ENCODE results near the gene PHB1.
"Not testable (repeated sequence)": the region's sequence is repeated elsewhere in the genome, so short reads cannot be mapped to it uniquely, and the experiment has no call there.

PHB1 gene

GRCh38 chr17:49439673-49440571, 25.2 kb upstream of the PHB1 start:
- no peak for DNase-seq (ENCODE audit: low read depth)

GRCh38 chr17:49439305-49439672, 24.6 kb upstream of the PHB1 start:
- DNase-seq (ENCODE audit: low read depth): no peak

GRCh38 chr17:49438436-49439278, 24.0 kb upstream of the PHB1 start:
- DNase-seq (ENCODE audit: low read depth): no peak

GRCh38 chr17:49437696-49438435, 23.2 kb upstream of the PHB1 start:
- no peak for DNase-seq (ENCODE audit: low read depth)

- DNase-seq (ENCODE audit: low read depth): no peak
These were observed 21.5 kb upstream of the PHB1 start for GRCh38 chr17:49436174-49436573.

- no peak for DNase-seq (ENCODE audit: low read depth)
These were observed 21.0 kb upstream of the PHB1 start for GRCh38 chr17:49435671-49436029.

GRCh38 chr17:49434821-49435670, 20.4 kb upstream of the PHB1 start:
- DNase-seq (ENCODE audit: low read depth): peak; percentile 9

GRCh38 chr17:49433000-49433694, 18.5 kb upstream of the PHB1 start:
- DNase-seq (ENCODE audit: low read depth): no peak

- no peak for DNase-seq (ENCODE audit: low read depth)
These were observed 17.1 kb upstream of the PHB1 start for GRCh38 chr17:49431743-49432142.

- DNase-seq (ENCODE audit: low read depth): no peak
These were observed 10.3 kb upstream of the PHB1 start for GRCh38 chr17:49425004-49425286.

GRCh38 chr17:49424276-49425003, 9.8 kb upstream of the PHB1 start:
- not testable (repeated sequence) for DNase-seq (ENCODE audit: low read depth)

- no peak for DNase-seq (ENCODE audit: low read depth)
These were observed 8.0 kb upstream of the PHB1 start for GRCh38 chr17:49422714-49423113.

GRCh38 chr17:49419761-49420160, 5.1 kb upstream of the PHB1 start:
- not testable (repeated sequence) for DNase-seq (ENCODE audit: low read depth)

GRCh38 chr17:49418754-49419740, 4.4 kb upstream of the PHB1 start:
- DNase-seq (ENCODE audit: low read depth): not testable (repeated sequence)

- DNase-seq (ENCODE audit: low read depth): no peak
These were observed 436 bp downstream of the PHB1 start for GRCh38 chr17:49414271-49414621.

GRCh38 chr17:49409066-49409465, 5.6 kb downstream of the PHB1 start:
- no peak for DNase-seq (ENCODE audit: low read depth)

- peak; percentile 66 for DNase-seq (ENCODE audit: low read depth)
These were observed 6.6 kb downstream of the PHB1 start for GRCh38 chr17:49407981-49408501.

- no peak for DNase-seq (ENCODE audit: low read depth)
These were observed 7.6 kb downstream of the PHB1 start for GRCh38 chr17:49407086-49407485.
